Activated CD4-positive, alpha-beta T cell treated with anti-CD3 and anti-CD28 coated beads for 24 hours (primary cell): ENCODE results near the gene USP6NL.
A peak's percentile ranks its signal among the peaks of the same experiment; 100 is the strongest.
"Not testable (repeated sequence)": the region's sequence is repeated elsewhere in the genome, so short reads cannot be mapped to it uniquely, and the experiment has no call there.

Experiments used
- DNase-seq, 2 donors: peaks; one replicate each; pipeline ENCODE4 v3.0.0-alpha.2; 2020; ENCODE audit warnings: low read depth in 2 of 2

USP6NL gene

GRCh38 chr10:11446133-11446532 lies 165.3 kb downstream of the USP6NL start:
- DNase-seq: no peak

DNA sequence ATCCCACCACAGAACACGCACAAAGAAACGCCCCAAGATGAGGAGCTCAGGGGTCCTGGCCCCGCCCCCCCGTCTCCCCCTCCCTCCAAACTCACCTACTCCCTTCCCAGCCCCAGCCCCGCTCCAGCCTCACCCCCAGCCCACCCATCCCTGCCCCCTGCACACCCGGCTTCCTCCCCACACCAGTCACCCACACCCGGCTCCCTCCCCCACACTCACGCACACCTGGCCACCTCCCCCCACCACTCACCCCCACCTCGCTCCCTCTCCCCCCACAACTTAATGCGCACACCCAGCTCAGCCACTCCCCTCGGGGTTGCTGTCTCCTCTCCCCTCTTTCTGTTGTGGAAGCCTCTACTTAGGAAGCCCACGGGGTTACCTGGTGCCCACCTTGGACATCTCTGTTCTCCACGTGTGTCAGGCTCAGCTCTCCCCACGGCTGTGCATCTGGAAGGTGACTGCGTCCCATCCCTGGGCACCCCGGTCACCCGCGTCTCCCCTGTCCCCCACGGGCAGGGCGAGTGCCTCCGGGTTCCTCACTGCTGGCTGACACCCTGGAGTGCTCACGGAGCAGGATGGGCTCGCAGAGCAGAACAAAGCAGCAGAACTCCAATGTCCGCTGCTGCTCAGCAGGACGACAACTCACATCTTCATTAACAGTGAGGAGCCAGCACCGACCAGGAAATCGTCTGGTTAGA lies 166.8 kb downstream of the USP6NL start:
- DNase-seq: no peak

DNA sequence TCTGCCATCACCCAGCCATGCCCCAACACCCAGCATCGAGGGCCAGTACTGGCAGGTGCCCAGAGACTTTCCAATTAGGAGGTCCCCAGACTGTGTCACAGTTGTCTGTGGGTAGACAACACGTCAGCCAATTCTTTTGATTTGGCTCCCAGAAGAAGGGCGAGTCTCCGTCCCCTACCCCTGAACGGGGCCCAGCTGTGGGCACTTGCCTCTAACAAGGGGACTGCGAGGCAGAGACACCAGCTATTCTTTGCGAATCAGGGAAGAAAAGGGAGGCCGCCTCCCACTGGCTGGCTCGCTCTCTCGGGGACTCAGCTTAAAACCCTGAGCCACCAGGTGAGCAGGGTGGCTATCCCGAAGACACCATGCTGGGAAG lies 167.3 kb downstream of the USP6NL start:
- no peak for DNase-seq

DNA sequence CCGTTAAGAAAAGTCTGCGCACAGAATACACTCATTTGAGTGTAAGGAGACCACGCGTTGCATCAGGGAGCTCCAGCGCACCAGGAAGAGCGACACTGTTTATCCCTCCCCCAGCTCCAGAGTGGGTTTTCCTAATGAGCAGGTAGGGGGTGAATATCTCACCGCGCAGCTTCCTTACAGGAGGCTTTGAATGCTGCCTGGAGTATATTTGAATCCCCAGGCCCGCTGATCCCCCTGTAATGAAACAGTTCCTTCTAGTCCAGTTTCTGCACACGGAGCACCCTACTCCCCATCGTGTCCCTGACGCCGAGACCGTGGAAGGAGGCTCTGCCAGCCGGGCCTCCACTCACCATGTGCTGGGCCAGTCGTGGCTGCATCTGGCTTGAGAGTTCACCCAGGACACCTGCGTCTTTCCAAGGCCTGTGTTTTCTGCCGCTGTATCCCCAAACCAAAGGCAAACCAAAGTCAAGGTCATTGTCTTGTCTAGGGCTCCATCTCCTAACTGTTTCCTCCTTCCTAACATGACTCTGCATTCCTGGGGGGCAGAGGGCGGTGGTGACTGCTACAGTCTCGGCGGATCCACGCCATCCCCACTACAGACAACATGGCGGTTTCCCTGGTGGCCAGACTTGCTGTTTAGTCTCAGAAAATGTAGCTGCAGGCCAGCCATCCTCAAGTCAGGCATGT lies 167.8 kb downstream of the USP6NL start:
- no peak for DNase-seq

- no peak for DNase-seq
These were observed 169.3 kb downstream of the USP6NL start for GRCh38 chr10:11442001-11442773.

- no peak for DNase-seq
These were observed 170.3 kb downstream of the USP6NL start for GRCh38 chr10:11441151-11441535.

DNA sequence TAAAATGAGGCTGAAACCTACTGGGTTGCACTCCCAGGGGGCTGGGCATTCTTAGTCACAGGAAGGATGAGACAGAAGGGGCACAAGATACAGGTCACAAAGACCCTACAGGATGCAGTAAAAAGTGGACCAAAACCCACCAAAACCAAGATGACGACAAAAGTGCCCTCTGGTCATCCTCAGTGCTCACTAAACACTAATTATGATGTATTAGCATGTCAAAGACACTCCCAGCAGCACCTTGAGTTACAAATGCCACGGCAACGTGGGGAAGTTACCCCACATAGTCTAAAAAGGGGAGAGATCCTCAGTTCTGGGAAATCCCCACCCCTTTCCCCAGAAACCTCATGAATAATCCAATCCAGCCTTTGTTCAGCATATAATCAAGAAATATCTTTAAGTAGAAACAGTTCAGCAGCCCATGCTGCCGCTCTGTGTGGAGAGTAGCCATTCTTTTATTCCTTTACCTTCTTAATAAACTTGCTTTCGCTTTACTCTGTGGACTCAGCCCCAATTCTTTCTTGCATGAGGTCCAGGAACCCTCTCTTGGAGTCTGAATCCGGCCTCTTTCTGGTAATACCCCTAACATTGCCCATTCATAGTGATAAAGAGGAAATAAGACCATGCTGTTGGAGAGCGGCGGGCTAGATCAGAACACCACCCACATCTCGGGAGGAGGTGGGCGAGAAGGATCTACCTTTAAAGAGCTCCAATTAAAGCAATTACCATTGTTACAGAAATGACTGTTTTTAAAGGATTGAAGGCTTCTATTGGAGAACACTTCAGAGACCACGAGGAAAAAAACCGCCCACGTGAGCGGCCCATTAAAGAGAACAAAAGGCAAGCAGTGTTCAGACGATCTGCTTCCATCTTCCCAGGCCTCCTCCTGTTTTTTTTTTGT lies 170.9 kb downstream of the USP6NL start:
- DNase-seq: peak; percentile 12 to 17

GRCh38 chr10:11439523-11440053 lies 171.9 kb downstream of the USP6NL start:
- DNase-seq: no peak

GRCh38 chr10:11437391-11438142 lies 173.9 kb downstream of the USP6NL start:
- no peak for DNase-seq

DNA sequence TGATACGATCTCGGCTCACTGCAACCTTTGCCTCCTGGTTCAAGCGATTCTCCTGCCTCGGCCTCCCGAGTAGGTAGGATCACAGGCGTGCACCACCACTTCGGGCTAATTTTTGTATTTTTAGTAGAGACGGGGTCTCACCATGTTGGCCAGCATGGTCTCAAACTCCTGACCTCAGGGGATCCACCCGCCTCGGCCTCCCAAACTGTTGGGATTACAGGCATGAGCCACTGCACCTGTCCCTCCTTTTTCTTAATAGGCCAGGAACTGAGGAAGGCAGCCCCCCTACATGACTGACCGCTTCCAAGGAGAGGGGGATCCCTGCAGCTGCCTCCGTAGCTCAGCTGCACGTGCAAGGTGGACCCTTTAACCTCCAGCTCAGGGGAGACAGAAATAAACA lies 175.0 kb downstream of the USP6NL start:
- not testable (repeated sequence) for DNase-seq

DNA sequence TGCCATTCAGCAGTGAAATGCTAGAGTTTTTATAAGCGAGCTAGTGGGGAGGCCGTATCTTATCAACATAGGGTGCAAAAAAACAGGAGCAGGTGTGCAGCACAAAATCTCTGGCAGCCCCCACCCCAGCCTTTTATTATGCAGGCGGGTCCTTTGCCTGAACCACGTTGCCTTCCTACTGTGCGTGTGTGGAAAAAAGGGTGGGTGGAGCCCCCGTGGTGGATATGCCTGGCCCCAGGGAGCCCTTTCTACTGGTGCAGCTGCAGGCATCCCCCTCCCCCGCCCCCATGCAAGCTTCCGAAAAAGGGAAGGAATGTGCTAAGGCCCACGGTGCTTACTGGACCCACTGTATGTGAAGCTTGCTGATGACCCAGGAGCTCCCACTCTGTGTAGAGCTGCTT lies 175.9 kb downstream of the USP6NL start:
- DNase-seq: no peak

DNA sequence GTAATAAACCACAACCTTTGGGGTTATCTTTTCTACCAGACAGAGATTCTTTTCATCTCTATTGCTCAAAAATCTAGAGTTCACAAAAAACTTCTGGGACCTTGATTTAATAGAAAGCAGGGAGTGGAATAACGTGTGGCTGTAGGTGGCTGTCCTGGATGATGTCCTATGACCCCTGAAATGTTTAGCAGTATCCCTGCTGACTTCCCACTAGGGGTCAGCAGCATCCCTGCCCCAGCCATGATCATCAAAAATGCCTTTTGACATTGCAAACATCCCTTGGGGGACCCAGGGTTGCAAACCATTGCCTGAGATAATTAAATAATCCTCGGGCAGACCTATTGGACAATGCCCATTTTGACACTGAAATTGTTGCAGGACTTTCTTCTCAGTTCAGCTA lies 177.1 kb downstream of the USP6NL start:
- no peak for DNase-seq

- no peak for DNase-seq
These were observed 177.8 kb downstream of the USP6NL start for GRCh38 chr10:11433657-11434056.

- no peak for DNase-seq
These were observed 180.3 kb downstream of the USP6NL start for GRCh38 chr10:11431216-11431555.

- no peak for DNase-seq
These were observed 180.8 kb downstream of the USP6NL start for GRCh38 chr10:11430421-11431215.

- no peak for DNase-seq
These were observed 181.9 kb downstream of the USP6NL start for GRCh38 chr10:11429439-11430052.

GRCh38 chr10:11425676-11426075 lies 185.8 kb downstream of the USP6NL start:
- DNase-seq: no peak

GRCh38 chr10:11425296-11425610 lies 186.2 kb downstream of the USP6NL start:
- DNase-seq: no peak

- no peak for DNase-seq
These were observed 186.8 kb downstream of the USP6NL start for GRCh38 chr10:11424456-11425295.
